ENCODE measurements around the gene SMIM33.
"Not testable (repeated sequence)": the region's sequence is repeated elsewhere in the genome, so short reads cannot be mapped to it uniquely, and the experiment has no call there.

SMIM33 gene

DNA sequence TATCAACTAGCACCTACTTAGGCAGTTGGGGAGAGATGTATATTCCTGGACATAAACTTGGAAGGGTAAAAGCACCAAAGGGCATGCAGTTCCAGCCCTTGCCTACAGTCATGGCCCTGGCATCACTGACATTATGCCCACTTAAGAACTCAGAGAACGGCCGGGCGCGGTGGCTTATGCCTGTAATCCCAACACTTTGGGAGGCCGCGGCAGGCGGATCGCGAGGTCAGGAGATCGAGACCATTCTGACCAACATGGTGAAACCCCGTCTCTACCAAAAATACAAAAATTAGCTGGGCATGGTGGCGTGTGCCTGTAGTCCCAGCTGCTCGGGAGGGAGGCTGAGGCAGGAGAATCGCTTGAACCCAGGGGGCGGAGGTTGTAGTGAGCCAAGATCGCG is 30.4 kb upstream of the SMIM33 start:
- not testable (repeated sequence) for H3K36me3 ChIP-seq (ENCODE audit: control insufficient read depth, insufficient read depth, low read length); H3K4me3 ChIP-seq (ENCODE audit: insufficient read depth, low read depth, low read length, poor library complexity, severe bottlenecking); H3K27ac ChIP-seq (ENCODE audit: insufficient read depth, low read length, poor library complexity, severe bottlenecking); H3K9me3 ChIP-seq (ENCODE audit: control insufficient read depth, low read length); DNase-seq; H3K27me3 ChIP-seq (replicated peaks; ENCODE audit: control insufficient read depth, insufficient read depth, low read length, poor library complexity, severe bottlenecking)
- peaks cover 32% of the 10 kb centered on the region for H3K4me1 ChIP-seq (ENCODE audit: control insufficient read depth, insufficient read depth, low read length, poor library complexity, severe bottlenecking)

DNA sequence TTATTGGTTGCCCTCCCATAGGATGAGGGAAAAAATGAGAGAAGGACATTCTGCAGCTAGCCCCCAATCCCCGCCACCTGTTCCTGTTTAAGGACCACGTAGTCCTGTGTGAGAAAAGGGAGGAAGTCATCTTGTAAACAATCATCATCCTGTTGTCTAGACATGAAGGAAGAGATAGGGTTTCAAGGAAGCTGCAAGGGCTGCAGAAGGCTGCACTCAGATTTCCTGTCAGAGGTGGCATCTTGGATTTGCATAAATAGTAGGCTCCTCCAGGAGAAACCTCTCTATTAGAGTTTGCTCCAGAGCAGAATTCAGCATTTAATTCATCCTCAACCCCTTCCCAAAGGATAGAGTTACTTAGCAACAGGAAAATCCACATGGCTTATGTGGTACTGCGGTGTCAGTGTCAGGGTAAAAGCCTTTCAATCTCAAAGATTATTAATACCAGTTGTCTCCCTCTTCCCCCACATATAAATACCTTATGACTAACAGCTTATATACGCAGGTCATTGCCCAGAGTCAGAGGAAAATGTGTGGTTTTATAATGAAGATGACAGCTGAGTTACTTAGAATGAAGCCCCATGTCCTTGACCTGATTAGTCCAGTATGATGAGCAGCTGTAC is 26.9 kb upstream of the SMIM33 start:
- Histone ChIP-seq H3K27me3 (replicated peaks; ENCODE audit: control insufficient read depth, insufficient read depth, low read length, poor library complexity, severe bottlenecking) (no peaks in the 10 kb centered on the region), H3K27ac (ENCODE audit: insufficient read depth, low read length, poor library complexity, severe bottlenecking) (peak overlapping the region; percentile 53), H3K9me3 (ENCODE audit: control insufficient read depth, low read length) (no peaks in the 10 kb centered on the region), H3K4me1 (ENCODE audit: control insufficient read depth, insufficient read depth, low read length, poor library complexity, severe bottlenecking) (peaks cover 24% of the 10 kb centered on the region), H3K4me3 (ENCODE audit: insufficient read depth, low read depth, low read length, poor library complexity, severe bottlenecking) (no peak overlapping the region), H3K36me3 (ENCODE audit: control insufficient read depth, insufficient read depth, low read length) (no peaks in the 10 kb centered on the region)
- DNase-seq, result peak in 2 of 3 donors; percentile 31 to 43

DNA sequence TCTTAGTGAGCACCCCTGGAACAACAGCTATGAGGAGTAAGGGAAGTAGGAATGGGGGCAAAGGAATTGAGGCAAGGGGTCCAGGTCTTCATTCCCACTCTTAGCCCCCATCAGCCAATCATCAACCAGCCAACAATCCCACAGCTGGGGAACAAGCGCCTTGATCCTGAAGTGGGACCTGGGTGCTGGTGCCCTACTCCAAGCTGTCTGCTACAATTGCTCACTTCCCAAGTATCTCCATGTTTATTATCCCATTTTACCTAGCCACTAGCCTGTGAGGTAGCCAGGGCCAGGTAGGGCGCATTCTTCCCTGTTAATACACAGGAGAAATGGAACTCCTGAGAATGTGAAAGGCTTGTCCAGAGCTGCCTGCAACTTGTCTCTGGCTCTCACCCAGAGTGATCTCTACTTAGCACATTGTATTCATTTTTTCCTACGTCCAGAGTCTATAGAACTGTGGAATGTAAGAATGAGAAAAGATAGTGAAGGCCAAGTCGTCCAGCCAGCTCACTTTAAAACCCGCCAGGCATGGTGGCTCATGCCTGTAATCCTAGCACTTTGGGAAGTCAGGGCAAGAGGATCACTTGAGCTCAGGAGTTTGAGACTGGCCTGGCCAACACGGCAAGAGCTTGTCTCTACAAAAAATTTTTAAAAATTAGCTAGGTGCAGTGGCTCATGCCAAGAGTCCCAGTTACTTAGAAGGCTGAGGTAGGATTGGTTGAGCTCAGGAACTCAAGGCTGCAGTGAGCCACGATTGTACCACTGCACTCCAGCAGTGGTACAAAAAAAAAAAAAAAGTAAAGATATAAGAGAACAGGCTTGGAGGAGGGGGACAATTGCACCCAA is 25.3 kb upstream of the SMIM33 start:
- Histone ChIP-seq H3K36me3 (ENCODE audit: control insufficient read depth, insufficient read depth, low read length) (no peaks in the 10 kb centered on the region), H3K9me3 (ENCODE audit: control insufficient read depth, low read length) (no peaks in the 10 kb centered on the region), H3K4me3 (ENCODE audit: insufficient read depth, low read depth, low read length, poor library complexity, severe bottlenecking) (no peak overlapping the region), H3K27me3 (replicated peaks; ENCODE audit: control insufficient read depth, insufficient read depth, low read length, poor library complexity, severe bottlenecking) (no peaks in the 10 kb centered on the region), H3K27ac (ENCODE audit: insufficient read depth, low read length, poor library complexity, severe bottlenecking) (no peak overlapping the region), H3K4me1 (ENCODE audit: control insufficient read depth, insufficient read depth, low read length, poor library complexity, severe bottlenecking) (peaks cover 13% of the 10 kb centered on the region)
- no peak for DNase-seq

DNA sequence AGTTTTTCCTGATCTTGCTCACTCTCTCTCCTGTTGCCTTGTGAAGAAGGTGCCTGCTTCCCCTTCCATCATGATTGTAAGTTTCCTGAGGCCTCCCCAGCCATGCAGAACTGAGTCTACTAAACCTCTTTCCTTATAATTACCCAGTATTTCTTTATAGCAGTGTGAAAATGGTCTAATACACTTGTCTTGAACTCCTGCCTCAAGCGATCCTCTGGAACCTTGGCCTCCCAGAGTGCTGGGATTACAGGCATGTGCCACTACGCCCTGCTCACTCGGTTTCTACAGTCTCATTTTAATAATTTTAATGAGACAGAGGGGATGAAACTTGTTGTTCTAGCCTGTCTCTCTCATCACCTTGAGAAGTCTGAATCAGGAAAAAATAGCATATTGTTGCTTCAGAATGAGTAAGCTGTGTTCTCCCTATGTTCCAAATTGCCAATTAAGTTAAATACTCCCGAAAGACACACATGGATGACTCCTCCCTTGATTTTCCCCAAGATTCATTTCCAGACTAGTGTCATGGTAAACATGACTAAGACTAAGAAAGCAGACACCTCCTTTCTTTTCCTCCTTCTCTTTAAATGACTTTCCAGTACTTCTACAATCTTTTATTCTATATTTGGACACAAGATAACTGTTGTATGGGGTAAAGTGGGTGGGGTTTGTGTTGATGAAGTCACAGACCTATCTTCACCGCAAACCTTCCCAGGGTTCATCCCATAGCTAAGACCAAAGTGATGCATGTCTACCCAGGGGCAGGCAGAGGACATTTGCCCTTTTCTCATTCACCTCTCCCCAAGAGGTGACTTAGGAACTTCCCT is 23.6 kb upstream of the SMIM33 start:
- Histone ChIP-seq H3K4me1 (ENCODE audit: control insufficient read depth, insufficient read depth, low read length, poor library complexity, severe bottlenecking) (peaks cover 17% of the 10 kb centered on the region), H3K27ac (ENCODE audit: insufficient read depth, low read length, poor library complexity, severe bottlenecking) (no peak overlapping the region), H3K4me3 (ENCODE audit: insufficient read depth, low read depth, low read length, poor library complexity, severe bottlenecking) (no peak overlapping the region), H3K36me3 (ENCODE audit: control insufficient read depth, insufficient read depth, low read length) (no peaks in the 10 kb centered on the region), H3K27me3 (replicated peaks; ENCODE audit: control insufficient read depth, insufficient read depth, low read length, poor library complexity, severe bottlenecking) (no peaks in the 10 kb centered on the region), H3K9me3 (ENCODE audit: control insufficient read depth, low read length) (no peaks in the 10 kb centered on the region)
- no peak for DNase-seq

DNA sequence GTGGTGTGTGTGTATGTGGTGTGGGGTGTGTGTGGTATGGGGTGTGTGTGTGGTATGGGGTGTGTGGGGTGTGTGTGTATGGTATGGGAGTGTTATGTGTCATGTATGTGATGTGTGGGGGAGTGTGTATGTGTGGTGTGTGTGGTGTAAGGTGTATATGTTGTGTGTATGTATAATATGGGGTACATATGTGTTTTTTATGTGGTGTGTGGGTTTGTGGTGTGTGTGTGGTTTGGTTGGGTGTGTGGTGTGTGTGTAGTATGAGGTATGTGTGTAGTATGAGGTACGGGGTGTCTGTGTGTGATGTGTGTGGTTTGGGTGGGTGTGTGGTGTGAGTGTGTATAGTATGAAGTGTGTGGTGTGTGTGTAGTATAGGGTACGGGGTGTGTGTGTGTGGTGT is 19.6 kb upstream of the SMIM33 start:
- no peak overlapping the region for H3K4me3 ChIP-seq (ENCODE audit: insufficient read depth, low read depth, low read length, poor library complexity, severe bottlenecking)
- H3K27me3 ChIP-seq (replicated peaks; ENCODE audit: control insufficient read depth, insufficient read depth, low read length, poor library complexity, severe bottlenecking), result no peaks in the 10 kb centered on the region
- H3K4me1 ChIP-seq (ENCODE audit: control insufficient read depth, insufficient read depth, low read length, poor library complexity, severe bottlenecking), result peaks cover 12% of the 10 kb centered on the region
- DNase-seq, result no peak
- no peaks in the 10 kb centered on the region for H3K9me3 ChIP-seq (ENCODE audit: control insufficient read depth, low read length)
- no peak overlapping the region for H3K27ac ChIP-seq (ENCODE audit: insufficient read depth, low read length, poor library complexity, severe bottlenecking)
- no peaks in the 10 kb centered on the region for H3K36me3 ChIP-seq (ENCODE audit: control insufficient read depth, insufficient read depth, low read length)

DNA sequence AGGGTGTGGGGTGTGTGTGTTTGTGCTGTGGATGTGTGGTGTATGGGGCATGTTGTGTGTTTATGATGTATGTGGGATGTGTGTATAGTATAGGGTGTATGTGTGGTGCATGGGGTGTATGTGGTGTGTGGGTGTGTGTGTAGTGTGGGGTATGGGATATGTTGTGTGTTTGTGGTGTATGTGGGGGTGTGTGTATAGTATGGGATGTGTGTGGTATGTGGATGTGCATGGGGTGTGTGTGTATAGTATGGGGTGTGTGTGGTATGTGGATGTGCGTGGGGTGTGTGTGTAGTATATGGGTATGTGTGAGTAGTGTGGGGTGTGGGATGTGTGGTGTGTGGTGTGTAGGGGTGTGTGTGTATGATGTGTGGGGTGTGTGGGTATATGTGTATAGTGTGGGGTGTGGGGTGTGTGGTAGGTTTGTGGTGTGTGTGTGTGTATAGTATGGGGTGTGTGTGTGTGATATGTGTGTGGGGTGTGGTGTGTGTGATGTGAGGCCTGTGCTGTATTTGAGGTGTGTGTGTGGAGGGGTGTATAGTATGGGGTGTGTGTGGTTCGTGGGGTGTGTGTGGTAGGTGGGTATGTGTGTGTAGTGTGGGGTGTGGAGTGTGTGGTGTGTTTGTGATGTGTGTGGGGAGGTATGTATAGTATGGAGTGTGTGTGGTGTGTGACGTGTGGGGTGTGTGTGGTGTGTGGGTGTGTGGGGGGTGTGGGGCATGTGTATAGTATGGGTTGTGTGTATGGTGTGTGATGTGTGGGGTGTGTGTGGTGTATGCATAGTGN is 18.7 kb upstream of the SMIM33 start:
- DNase-seq, result no peak
- H3K4me1 ChIP-seq (ENCODE audit: control insufficient read depth, insufficient read depth, low read length, poor library complexity, severe bottlenecking), result peaks cover 12% of the 10 kb centered on the region
- H3K9me3 ChIP-seq (ENCODE audit: control insufficient read depth, low read length), result no peaks in the 10 kb centered on the region
- no peaks in the 10 kb centered on the region for H3K27me3 ChIP-seq (replicated peaks; ENCODE audit: control insufficient read depth, insufficient read depth, low read length, poor library complexity, severe bottlenecking)
- H3K4me3 ChIP-seq (ENCODE audit: insufficient read depth, low read depth, low read length, poor library complexity, severe bottlenecking), result no peak overlapping the region
- H3K27ac ChIP-seq (ENCODE audit: insufficient read depth, low read length, poor library complexity, severe bottlenecking), result no peak overlapping the region
- no peaks in the 10 kb centered on the region for H3K36me3 ChIP-seq (ENCODE audit: control insufficient read depth, insufficient read depth, low read length)

DNA sequence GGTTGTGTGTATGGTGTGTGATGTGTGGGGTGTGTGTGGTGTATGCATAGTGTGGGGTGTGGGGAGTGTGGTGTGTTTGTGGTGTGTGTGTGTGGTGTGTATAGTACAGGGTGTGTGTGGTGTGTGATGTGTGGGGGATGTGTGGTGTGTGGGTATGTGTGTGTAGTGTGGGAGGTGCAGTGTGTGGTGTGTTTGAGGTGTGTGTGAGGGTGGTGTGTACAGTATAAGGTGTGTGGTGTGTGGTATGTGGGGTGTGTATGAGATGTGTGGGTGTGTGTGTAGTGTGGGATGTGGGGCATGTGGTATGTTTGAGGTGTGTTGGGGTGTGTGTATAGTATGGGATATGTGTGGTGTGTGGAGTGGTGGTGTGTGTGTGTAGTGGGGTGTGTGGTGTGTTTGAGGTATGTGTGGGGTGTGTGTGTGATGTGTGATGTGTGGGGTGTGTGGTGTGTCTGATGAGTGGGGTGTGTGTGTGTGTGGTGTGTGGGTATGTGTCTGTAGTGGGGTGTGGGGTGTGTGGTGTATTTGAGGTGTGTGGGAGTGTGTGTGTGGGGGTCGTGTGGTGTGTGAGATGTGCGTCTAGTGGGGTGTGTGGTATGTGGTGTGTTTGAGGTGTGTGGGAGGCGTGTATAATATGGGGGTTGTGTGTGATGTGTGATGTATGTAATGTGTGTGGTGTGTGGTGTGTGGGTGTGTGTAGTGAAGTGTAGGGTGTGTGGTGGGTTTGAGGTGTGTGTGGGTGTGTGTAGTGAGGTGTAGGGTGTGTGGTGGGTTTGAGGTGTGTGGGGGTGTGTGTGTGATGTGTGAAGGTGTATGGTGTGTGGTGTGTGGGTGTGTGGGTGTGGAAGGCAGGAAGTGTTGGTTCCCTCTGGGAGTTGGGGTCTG is 16.9 kb upstream of the SMIM33 start:
- Histone ChIP-seq H3K27me3 (replicated peaks; ENCODE audit: control insufficient read depth, insufficient read depth, low read length, poor library complexity, severe bottlenecking) (no peaks in the 10 kb centered on the region), H3K27ac (ENCODE audit: insufficient read depth, low read length, poor library complexity, severe bottlenecking) (no peak overlapping the region), H3K9me3 (ENCODE audit: control insufficient read depth, low read length) (no peaks in the 10 kb centered on the region), H3K36me3 (ENCODE audit: control insufficient read depth, insufficient read depth, low read length) (no peaks in the 10 kb centered on the region), H3K4me1 (ENCODE audit: control insufficient read depth, insufficient read depth, low read length, poor library complexity, severe bottlenecking) (peaks cover 27% of the 10 kb centered on the region), H3K4me3 (ENCODE audit: insufficient read depth, low read depth, low read length, poor library complexity, severe bottlenecking) (no peak overlapping the region)
- no peak for DNase-seq

DNA sequence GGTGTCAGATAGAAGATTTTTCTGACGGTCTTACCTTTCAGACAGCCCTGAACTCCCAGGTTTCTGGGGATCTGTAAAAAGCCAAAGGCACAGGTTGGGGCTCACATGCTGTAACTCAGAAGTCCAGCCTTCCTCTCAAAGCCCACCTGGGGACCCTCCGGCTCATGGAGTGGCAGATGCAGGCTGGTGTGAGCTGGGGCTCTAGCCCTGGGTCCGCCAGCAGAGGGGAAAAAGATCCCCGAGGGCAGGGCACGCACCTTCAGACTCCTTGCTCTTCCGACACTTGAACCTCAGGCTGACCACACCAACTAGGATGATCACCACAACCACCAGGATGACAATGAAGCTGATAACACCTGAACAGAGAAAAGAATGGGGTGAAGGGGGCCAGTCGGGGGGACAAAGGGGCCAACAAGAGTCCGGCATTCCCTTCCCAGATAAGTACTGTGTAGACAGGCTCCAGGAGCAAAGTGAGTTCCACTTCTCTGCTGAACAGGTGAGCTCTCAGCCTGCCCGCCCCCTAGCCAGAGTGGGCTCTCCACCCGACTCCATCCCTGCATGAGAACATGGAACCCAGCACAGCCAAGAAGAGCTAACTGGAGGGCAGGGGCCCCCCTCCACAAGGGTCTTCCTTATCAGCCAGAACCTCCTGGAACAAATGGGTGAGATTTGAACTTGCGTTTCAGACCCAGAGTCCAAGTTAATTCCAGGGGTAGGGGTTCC is 16.1 kb upstream of the SMIM33 start:
- Histone ChIP-seq H3K27me3 (replicated peaks; ENCODE audit: control insufficient read depth, insufficient read depth, low read length, poor library complexity, severe bottlenecking) (no peaks in the 10 kb centered on the region), H3K36me3 (ENCODE audit: control insufficient read depth, insufficient read depth, low read length) (no peaks in the 10 kb centered on the region), H3K9me3 (ENCODE audit: control insufficient read depth, low read length) (no peaks in the 10 kb centered on the region), H3K4me1 (ENCODE audit: control insufficient read depth, insufficient read depth, low read length, poor library complexity, severe bottlenecking) (peaks cover 35% of the 10 kb centered on the region), H3K27ac (ENCODE audit: insufficient read depth, low read length, poor library complexity, severe bottlenecking) (no peak overlapping the region), H3K4me3 (ENCODE audit: insufficient read depth, low read depth, low read length, poor library complexity, severe bottlenecking) (no peak overlapping the region)
- no peak for DNase-seq
